Measurements from ENCODE around the gene VSTM2L.

The VSTM2L gene

DNA sequence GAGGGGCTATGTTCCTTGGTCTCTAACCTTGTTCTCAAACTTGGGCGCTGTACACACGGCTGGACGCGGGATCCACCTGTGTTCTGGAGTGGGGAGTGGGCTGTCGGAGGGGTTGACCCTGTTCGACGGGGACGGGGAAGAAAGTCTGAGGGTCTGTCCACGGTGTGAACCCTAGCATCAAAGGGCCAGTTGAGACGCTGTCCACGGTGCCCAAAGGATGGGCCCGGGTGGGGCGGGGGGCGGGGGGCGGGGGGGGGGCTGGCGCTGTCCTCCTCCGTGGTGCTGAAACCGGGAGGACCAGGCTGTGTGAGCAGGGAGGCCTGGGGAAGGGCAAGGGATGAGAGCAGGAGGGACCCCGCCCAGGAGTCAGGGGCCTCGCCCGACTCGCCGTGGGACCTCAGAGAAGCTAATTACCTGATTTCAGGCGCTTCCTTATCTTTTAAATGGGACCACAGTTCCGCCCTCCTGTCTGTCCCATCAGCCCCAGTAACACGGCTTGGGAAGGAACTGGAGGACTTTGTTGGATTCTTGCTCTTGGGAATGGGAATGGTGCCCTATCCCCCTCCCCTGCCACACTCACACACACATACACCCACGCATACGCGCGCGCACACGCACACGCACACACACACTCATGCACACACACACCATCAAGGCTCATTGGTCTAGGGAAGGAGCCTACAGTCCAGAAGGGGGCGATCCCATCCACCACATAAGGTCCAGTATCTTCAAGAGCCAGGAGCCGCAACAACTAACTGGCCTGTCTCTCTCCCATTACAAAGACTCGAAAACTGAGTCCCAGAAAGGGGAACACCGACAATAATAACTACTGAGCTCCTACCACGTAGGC lies 1.0 kb upstream of the VSTM2L start:
- peak; percentile 43 for DNase-seq

DNA sequence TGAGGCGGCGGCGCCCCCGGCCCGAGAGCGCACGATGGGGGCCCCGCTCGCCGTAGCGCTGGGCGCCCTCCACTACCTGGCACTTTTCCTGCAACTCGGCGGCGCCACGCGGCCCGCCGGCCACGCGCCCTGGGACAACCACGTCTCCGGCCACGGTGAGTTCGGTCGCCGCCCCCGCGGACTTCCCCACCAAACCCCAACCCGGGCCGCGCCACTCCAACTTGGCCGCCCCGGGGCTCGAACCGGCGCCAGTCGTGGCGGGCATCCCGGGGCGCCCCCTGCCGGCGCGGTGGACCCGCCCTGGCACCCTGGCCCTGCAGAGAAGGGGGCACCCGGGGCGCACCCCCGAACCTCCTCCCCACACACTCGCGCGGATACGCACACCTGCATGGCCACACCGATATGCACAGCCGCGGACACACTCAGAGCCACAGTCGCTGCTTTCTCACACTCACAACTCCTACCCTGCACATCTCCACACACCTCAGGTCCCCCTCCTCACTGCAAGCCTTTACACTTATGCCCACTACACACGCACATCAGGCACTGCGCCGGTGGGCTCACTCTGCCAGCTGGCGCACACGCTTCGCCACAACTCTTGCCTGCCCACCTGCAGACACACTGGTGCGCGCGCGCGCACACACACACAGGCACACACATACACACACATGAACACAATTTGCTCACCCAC lies 535 bp downstream of the VSTM2L start:
- no peak for DNase-seq

GRCh38 chr20:37904008-37904642 lies 1.2 kb downstream of the VSTM2L start:
- DNase-seq = no peak

DNA sequence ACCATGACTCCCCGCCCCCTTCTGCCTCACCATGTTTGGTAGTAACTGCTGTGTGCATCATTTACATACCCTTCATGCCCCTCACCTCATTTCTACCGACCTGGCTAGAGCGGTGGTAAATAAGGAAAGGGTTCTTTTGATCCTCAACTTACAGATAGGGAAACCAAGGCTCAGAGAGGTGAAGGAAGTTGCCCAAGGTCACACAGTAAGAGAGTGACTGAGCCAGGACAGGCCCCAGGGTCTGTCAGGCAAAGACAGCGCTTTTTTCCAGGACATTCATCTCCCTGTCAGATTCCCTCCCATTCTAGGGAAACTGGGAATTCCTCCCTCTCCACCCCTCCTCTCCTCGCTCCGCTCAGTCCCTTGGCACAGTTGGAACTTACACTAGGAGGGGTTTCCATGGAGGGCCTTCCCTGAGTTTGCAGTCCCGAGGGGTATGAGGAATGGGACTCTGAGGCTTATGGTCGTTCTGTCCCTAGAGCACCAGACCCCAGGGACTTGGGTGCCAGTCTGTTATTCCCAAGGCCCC lies 2.0 kb downstream of the VSTM2L start:
- no peak for DNase-seq

DNA sequence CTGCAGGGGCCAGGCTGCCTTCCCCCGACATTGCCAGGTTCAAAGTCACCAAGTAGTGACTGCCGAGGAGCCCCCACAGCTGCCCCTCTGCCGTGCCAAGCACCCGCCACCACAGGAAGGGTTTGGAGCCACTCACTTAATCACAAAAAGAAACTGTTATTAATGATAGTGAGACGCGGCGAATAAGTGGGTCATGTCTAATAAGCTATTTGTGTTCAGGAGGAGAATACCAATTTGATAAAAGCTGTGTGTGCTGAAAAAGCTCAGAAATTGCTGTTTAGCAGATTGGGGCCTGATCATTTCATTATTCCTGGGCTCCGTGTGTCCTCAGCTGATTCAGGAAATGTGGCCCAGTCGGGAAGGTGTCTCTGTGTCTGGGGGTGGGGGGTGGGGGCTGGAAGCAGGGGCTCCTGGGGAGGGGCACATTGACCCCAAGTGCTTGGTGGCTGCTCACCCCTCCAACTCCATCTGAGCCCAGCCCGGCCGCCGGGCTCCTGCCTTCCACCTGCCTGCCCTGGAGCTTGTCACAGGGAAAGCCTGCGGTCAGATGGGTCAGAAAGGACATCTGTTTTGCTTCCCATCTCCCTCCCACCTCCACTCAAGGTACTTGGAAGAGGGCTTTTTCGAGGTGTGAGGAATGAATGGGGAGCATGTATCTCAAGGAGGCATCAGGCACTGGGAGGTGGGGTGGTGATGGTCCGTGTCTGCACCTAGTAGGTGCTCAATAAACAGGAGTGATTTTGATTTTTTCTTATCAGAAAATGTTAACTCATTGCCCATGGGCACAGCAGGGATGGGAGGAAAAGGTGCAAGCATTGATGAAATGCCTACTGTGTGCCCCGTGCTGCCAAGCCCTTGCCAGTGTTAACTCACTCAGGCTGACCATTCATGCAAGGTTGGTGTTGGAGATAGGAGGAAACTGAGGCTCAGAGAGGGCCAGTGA lies 3.0 kb downstream of the VSTM2L start:
- no peak for DNase-seq

- DNase-seq = no peak
These were observed 4.4 kb downstream of the VSTM2L start for GRCh38 chr20:37907330-37907676.

GRCh38 chr20:37907677-37908401 lies 4.9 kb downstream of the VSTM2L start:
- DNase-seq = peak; percentile 12

DNA sequence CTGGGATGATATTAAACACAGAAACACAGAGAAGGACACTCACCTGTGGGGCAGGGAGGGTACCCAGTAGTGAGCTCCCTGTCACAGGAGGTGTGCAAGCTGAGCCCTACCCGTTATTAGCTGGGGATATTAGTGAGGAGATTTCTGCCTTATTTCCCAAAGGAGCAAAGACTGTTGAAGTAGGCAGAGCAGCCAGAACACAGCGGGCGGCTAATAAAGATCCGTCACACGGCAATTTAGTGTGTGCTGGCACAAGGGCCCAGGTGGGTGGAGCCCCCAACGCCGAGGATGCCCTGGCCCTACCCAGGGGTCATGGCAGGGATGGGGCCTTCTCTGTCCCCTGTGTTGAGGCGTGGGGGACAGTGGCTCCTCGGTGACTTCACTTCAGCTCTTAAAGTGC lies 8.3 kb downstream of the VSTM2L start:
- no peak for DNase-seq

GRCh38 chr20:37911838-37912281 lies 8.9 kb downstream of the VSTM2L start:
- DNase-seq = no peak

- no peak for DNase-seq
These were observed 9.9 kb downstream of the VSTM2L start for GRCh38 chr20:37912874-37913273.

- no peak for DNase-seq
These were observed 10.8 kb downstream of the VSTM2L start for GRCh38 chr20:37913567-37914366.

GRCh38 chr20:37914367-37914671 lies 11.4 kb downstream of the VSTM2L start:
- DNase-seq = no peak

- no peak for DNase-seq
These were observed 11.9 kb downstream of the VSTM2L start for GRCh38 chr20:37914672-37915433.

- no peak for DNase-seq
These were observed 12.5 kb downstream of the VSTM2L start for GRCh38 chr20:37915434-37915787.

DNA sequence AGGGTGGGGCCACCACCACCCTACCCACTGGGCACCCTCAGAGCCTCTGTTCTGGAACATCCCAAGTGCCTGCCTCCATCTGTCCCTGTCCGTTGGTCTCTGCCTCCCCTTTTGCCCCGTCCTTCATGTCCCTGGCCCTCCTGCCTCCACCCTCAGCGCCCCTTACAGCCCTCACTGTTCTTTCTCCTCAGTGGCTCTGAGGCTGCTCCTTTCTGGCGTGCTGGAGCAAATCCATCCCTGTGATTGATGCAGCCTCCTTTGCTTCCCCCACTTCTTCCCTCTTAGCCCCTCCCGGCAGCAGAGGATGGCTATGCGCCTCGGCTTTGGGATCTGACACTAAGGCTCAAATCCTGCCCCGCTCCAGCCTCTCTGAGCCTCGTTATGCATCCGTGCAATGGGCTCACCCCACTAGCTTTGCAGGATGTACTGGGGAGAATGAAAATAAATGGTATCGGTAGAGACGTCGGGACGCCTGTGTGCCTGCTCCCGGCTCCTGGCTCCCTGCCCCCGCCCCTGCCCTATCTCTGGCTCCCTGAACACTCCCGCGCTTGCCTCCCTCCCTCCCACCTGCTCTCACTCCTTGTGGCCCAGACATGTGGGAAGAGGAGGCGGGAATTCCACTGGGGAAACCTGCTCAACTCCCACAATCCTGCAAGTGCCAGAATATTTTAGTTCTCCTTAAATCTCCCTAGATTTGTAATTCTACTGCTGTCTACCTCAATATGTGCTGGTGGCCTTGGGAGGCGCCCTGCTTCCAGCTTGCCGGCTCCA lies 13.1 kb downstream of the VSTM2L start:
- no peak for DNase-seq

DNA sequence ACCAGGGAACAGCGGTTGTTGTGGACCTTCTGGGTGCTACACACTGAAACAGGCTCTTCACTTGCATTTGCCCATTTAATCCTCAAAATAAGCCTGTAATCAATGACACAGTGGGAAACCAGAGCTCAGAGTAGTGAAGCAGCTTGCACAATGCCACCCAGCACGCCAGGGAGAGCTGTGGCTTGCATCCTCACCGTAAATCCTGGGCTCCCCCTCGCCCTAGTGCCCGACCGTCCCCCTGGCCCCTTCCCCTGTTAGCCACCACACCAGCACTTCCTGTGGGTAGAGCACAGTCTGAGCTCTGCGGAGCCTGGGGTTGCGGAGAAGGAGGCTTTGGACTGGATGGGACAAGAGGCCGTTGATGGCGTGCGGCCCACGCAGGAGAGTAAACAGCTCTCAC lies 14.5 kb downstream of the VSTM2L start:
- no peak for DNase-seq

- no peak for DNase-seq
These were observed 15.1 kb downstream of the VSTM2L start for GRCh38 chr20:37918035-37918434.

GRCh38 chr20:37919389-37920040 lies 16.6 kb downstream of the VSTM2L start:
- no peak for DNase-seq

- DNase-seq = no peak
These were observed 17.3 kb downstream of the VSTM2L start for GRCh38 chr20:37920270-37920669.

All from NCI-H774 (cell line).